HepG2 (cell line): ENCODE data around the gene NR5A2. TPM values are rescaled to one million over a fixed set of nuclear protein-coding genes. Genes with fewer than 3 reads are reported as not detected.

Source experiments
- AGO2 ChIP-seq: fragments of 200-400 bp; formaldehyde crosslinking; optimal IDR thresholded peaks from 2 replicates; pipeline ENCODE3; 2017; ENCODE audit warnings: mild to moderate bottlenecking, low read depth, low read length, moderate library complexity
- DPF2 ChIP-seq: sonication (generic); formaldehyde crosslinking; IDR thresholded peaks from 2 replicates; pipeline ENCODE4 v1.4.0; 2020; ENCODE audit warnings: mild to moderate bottlenecking, low read depth, missing genetic modification reagents, borderline replicate concordance
- KLF12 ChIP-seq: sonication (generic); formaldehyde crosslinking; IDR thresholded peaks from 2 replicates; pipeline ENCODE4 v1.4.0; 2020; ENCODE audit warnings: missing genetic modification reagents, borderline replicate concordance
- MAF1 ChIP-seq: sonication (generic); formaldehyde crosslinking; IDR thresholded peaks from 2 replicates; pipeline ENCODE4 v1.5.0; 2020; ENCODE audit warnings: missing genetic modification reagents, borderline replicate concordance
- MLLT10 ChIP-seq: sonication (generic); formaldehyde crosslinking; IDR thresholded peaks from 2 replicates; pipeline ENCODE4 v1.4.0; 2020; ENCODE audit warnings: missing genetic modification reagents
- RFXANK ChIP-seq: IDR thresholded peaks from 2 replicates; pipeline ENCODE4 v1.6.1; 2016
- SAFB2 ChIP-seq: sonication (generic); formaldehyde crosslinking; IDR thresholded peaks from 2 replicates; pipeline ENCODE4 v1.5.1; 2020; ENCODE audit warnings: missing genetic modification reagents, low read depth, mild to moderate bottlenecking, borderline replicate concordance
- SAP130 ChIP-seq: IDR thresholded peaks from 2 replicates; pipeline ENCODE4 v1.6.1; 2016; ENCODE audit warnings: low read depth
- SMARCE1 ChIP-seq: fragments of 450-650 bp; IDR thresholded peaks from 2 replicates; pipeline ENCODE4 v1.6.1; 2017; ENCODE audit warnings: borderline replicate concordance
- SP2 ChIP-seq: sonication (generic); formaldehyde crosslinking; IDR thresholded peaks from 2 replicates; pipeline ENCODE4 v1.5.1; 2020; ENCODE audit warnings: mild to moderate bottlenecking, missing genetic modification reagents
- TAF15 ChIP-seq: fragments of 200-400 bp; formaldehyde crosslinking; IDR thresholded peaks from one replicate; pipeline ENCODE4 v1.6.1; 2018; ENCODE audit warnings: mild to moderate bottlenecking, low read depth, low read length; ENCODE audit not compliant: poor library complexity, severe bottlenecking
- ZNF430 ChIP-seq: sonication (generic); formaldehyde crosslinking; IDR thresholded peaks from 2 replicates; pipeline ENCODE4 v1.9.0; 2021; ENCODE audit warnings: mild to moderate bottlenecking, missing genetic modification reagents
- ZNF777 ChIP-seq: sonication (generic); formaldehyde crosslinking; IDR thresholded peaks from 2 replicates; pipeline ENCODE4 v1.4.0; 2020; ENCODE audit warnings: missing genetic modification reagents
- polyA plus RNA-seq, 8 experiments: library from polyadenylated mRNA; depleted of rRNA in 3 of 8; stranded (reverse) in 7 of 8; unstranded in 1 of 8; fragments of >200 nt; fragmentation: Illumina TruSeq in 4 of 8; extraction: Trizol in 4 of 8; gene quantifications; 2 replicates each; pipeline versions ENCODE4 v1.2.1 to v1.2.3, GENCODE V29; 2011 to 2016; ENCODE audit warnings: low read depth in 4 of 8, missing spikeins in 1 of 8, mixed read lengths in 1 of 8; ENCODE audit not compliant: insufficient read depth in 1 of 8
- total RNA-seq, 5 experiments: library from RNA; depleted of rRNA; stranded (reverse); fragments of >200 nt; fragmentation: Illumina TruSeq; extraction: Trizol; gene quantifications; 2 replicates each; pipeline ENCODE4 v1.2.3, GENCODE V29; 2016; ENCODE audit warnings: low read depth in 1 of 5
- TF ChIP-seq, protein P1 (sequence below): sonication (generic); formaldehyde crosslinking; IDR thresholded peaks from 2 replicates; pipeline ENCODE4 v1.4.0; 2020; ENCODE audit warnings: missing genetic modification reagents
- TF ChIP-seq, protein P2 (sequence below): sonication (generic); formaldehyde crosslinking; IDR thresholded peaks from 2 replicates; pipeline ENCODE4 v1.5.1; 2020; ENCODE audit warnings: mild to moderate bottlenecking, missing genetic modification reagents, moderate library complexity
- TF ChIP-seq, protein P3 (sequence below): sonication (generic); formaldehyde crosslinking; IDR thresholded peaks from 2 replicates; pipeline ENCODE4 v1.4.0; 2020; ENCODE audit warnings: missing genetic modification reagents
- TF ChIP-seq, protein P4 (sequence below): sonication (generic); formaldehyde crosslinking; IDR thresholded peaks from 2 replicates; pipeline ENCODE4 v1.8.1; 2023; ENCODE audit warnings: mild to moderate bottlenecking, moderate library complexity, missing genetic modification reagents
- TF ChIP-seq, protein P5 (sequence below): IDR thresholded peaks from 2 replicates; pipeline ENCODE4 v1.6.1; 2016; ENCODE audit warnings: low read depth

Gene NR5A2
- total and polyA plus RNA-seq, 2 of the 13 experiments (the other 11 are each of a cell fraction or from before 2014, with no cell fraction given) = 0.24 to 2.8 TPM

DNA sequence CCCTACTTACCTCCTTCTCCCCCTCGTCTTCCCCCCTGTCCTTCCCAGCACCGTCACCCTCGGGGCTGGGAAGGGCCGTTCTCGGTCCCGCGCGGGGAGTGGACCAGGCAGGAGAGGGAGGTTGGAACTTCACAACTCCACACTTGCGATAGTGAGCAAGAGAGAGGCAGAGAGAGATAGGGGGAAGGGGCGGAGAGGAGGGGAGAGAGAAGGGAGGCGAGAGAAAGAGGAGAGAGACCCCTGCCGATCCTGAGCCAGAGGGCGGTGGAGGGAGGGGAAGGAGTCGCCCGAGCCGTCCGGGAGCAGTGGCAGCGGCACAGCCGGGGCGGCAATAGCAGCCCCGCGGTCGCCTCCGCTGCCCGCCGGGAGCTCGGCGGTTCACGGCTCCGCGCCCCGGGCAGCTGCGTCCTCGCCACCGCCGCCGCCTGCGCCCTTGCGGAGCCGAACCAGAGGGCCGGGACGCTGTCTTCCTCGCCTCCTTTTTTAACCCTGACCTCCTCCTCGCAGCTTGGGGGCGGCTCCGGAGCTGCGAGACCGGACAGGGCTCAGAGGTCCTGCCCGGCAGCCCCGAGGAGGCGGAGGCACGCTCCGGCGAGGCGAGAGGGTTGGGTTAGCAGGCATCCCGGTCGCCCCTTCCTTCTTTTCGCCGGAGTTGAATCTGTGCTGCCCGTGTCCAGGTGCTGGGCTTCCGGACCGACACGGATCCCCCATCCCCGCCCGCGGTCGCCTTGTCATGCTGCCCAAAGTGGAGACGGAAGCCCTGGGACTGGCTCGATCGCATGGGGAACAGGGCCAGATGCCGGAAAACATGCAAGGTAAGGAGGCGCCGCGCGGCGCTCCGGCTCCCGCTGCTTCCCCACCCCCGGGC lies 11.7 kb downstream of the NR5A2 start (continued):
- TF ChIP-seq, protein P1, sequence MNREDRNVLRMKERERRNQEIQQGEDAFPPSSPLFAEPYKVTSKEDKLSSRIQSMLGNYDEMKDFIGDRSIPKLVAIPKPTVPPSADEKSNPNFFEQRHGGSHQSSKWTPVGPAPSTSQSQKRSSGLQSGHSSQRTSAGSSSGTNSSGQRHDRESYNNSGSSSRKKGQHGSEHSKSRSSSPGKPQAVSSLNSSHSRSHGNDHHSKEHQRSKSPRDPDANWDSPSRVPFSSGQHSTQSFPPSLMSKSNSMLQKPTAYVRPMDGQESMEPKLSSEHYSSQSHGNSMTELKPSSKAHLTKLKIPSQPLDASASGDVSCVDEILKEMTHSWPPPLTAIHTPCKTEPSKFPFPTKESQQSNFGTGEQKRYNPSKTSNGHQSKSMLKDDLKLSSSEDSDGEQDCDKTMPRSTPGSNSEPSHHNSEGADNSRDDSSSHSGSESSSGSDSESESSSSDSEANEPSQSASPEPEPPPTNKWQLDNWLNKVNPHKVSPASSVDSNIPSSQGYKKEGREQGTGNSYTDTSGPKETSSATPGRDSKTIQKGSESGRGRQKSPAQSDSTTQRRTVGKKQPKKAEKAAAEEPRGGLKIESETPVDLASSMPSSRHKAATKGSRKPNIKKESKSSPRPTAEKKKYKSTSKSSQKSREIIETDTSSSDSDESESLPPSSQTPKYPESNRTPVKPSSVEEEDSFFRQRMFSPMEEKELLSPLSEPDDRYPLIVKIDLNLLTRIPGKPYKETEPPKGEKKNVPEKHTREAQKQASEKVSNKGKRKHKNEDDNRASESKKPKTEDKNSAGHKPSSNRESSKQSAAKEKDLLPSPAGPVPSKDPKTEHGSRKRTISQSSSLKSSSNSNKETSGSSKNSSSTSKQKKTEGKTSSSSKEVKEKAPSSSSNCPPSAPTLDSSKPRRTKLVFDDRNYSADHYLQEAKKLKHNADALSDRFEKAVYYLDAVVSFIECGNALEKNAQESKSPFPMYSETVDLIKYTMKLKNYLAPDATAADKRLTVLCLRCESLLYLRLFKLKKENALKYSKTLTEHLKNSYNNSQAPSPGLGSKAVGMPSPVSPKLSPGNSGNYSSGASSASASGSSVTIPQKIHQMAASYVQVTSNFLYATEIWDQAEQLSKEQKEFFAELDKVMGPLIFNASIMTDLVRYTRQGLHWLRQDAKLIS (CRISPR knock-in tag) = no peak
- TF ChIP-seq AGO2 (peak; percentile 48), MAF1 (CRISPR knock-in tag) (no peak), RFXANK (CRISPR knock-in tag) (no peak), SP2 (CRISPR knock-in tag) (no peak), MLLT10 (CRISPR knock-in tag) (no peak), SAFB2 (CRISPR knock-in tag) (no peak), SMARCE1 (no peak), ZNF430 (CRISPR knock-in tag) (no peak), TAF15 (no peak), DPF2 (CRISPR knock-in tag) (no peak), SAP130 (CRISPR knock-in tag) (no peak), ZNF777 (CRISPR knock-in tag) (peak; percentile 70), KLF12 (CRISPR knock-in tag) (0 out of 2 replicates have a peak, but pooled peaks have one; percentile 5)
- TF ChIP-seq, protein P2, sequence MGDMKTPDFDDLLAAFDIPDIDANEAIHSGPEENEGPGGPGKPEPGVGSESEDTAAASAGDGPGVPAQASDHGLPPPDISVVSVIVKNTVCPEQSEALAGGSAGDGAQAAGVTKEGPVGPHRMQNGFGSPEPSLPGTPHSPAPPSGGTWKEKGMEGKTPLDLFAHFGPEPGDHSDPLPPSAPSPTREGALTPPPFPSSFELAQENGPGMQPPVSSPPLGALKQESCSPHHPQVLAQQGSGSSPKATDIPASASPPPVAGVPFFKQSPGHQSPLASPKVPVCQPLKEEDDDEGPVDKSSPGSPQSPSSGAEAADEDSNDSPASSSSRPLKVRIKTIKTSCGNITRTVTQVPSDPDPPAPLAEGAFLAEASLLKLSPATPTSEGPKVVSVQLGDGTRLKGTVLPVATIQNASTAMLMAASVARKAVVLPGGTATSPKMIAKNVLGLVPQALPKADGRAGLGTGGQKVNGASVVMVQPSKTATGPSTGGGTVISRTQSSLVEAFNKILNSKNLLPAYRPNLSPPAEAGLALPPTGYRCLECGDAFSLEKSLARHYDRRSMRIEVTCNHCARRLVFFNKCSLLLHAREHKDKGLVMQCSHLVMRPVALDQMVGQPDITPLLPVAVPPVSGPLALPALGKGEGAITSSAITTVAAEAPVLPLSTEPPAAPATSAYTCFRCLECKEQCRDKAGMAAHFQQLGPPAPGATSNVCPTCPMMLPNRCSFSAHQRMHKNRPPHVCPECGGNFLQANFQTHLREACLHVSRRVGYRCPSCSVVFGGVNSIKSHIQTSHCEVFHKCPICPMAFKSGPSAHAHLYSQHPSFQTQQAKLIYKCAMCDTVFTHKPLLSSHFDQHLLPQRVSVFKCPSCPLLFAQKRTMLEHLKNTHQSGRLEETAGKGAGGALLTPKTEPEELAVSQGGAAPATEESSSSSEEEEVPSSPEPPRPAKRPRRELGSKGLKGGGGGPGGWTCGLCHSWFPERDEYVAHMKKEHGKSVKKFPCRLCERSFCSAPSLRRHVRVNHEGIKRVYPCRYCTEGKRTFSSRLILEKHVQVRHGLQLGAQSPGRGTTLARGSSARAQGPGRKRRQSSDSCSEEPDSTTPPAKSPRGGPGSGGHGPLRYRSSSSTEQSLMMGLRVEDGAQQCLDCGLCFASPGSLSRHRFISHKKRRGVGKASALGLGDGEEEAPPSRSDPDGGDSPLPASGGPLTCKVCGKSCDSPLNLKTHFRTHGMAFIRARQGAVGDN (CRISPR knock-in tag) = peak; percentile 43; the same call in 1 of the 2 replicates
- TF ChIP-seq, protein P3, sequence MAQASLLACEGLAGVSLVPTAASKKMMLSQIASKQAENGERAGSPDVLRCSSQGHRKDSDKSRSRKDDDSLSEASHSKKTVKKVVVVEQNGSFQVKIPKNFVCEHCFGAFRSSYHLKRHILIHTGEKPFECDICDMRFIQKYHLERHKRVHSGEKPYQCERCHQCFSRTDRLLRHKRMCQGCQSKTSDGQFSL (CRISPR knock-in tag) = no peak
- TF ChIP-seq, protein P4, sequence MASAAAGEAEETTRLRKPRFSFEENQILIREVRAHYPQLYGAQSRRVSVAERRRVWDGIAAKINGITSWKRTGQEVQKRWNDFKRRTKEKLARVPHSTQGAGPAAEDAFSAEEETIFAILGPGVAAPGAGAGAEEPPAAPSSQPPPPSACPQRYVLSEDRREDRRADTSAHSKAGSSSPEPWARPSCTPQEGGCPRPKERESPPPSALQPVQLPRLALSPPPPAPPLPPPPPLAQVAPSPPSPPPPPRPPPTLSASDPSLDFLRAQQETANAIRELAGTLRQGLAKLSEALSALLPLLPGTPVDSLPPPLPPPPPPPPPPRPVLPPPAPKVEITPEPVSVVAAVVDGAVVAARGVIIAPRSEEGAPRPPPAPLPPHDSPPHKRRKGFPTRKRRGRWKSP (CRISPR knock-in tag) = no peak
- TF ChIP-seq, protein P5, sequence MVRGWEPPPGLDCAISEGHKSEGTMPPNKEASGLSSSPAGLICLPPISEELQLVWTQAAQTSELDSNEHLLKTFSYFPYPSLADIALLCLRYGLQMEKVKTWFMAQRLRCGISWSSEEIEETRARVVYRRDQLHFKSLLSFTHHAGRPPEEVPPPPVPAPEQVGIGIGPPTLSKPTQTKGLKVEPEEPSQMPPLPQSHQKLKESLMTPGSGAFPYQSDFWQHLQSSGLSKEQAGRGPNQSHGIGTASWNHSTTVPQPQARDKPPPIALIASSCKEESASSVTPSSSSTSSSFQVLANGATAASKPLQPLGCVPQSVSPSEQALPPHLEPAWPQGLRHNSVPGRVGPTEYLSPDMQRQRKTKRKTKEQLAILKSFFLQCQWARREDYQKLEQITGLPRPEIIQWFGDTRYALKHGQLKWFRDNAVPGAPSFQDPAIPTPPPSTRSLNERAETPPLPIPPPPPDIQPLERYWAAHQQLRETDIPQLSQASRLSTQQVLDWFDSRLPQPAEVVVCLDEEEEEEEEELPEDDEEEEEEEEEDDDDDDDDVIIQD = no peak
